Measurements from ENCODE around the gene TBL2. TPM values are rescaled to one million over a fixed set of nuclear protein-coding genes. Genes with fewer than 3 reads are reported as not detected.

Gene TBL2
- total and polyA plus RNA-seq, 2 experiments from 2014 or later, result 6.9 to 27.8 TPM

DNA sequence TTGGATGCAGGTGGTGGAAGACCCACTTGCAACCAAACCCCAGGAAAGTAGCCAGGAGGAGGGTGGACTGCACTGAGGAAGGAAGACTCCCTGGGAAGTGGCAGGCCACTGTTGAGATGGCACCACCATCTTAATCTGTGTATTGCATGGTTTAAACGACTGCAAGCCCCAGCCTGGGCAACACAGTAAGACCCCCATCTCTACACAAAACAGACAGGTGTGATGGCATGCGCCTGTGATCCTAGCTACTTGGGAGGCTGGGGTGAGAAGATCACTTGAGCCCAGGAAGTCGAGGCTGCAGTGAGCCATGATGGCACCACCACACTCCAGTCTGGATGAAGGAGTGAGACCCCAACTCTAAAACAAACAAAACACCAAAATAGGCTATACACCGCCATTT is 11.2 kb downstream of the TBL2 start:
- Histone ChIP-seq H3K79me2 (replicated peaks; ENCODE audit: insufficient read depth) (no peaks in the 10 kb centered on the region), H3K9me2 (ENCODE audit: insufficient read depth) (no peaks in the 10 kb centered on the region), H3K36me3 (ENCODE audit: insufficient read depth) (no peaks in the 10 kb centered on the region), H3K4me2 (no peak overlapping the region), H3F3A (replicated peaks; ENCODE audit: low read depth) (no peaks in the 10 kb centered on the region), H3K4me3 (no peak overlapping the region), H3K27ac (ENCODE audit: low read depth) (no peak overlapping the region), H2AFZ (no peak overlapping the region), H3K27me3 (ENCODE audit: insufficient read depth) (no peaks in the 10 kb centered on the region), H4K20me1 (replicated peaks; ENCODE audit: insufficient read depth) (peaks cover 11% of the 10 kb centered on the region), H3K4me1 (ENCODE audit: insufficient read depth) (no peaks in the 10 kb centered on the region)
- H3K36me3 Mint-ChIP-seq (ENCODE audit: low read depth), result peaks cover 21% of the 10 kb centered on the region
- H3K27ac Mint-ChIP-seq, result no peak overlapping the region
- no peaks in the 10 kb centered on the region for H3K9me3 Mint-ChIP-seq
- no peak overlapping the region for H3K4me3 Mint-ChIP-seq
- peaks cover 2% of the 10 kb centered on the region for H3K27me3 Mint-ChIP-seq (ENCODE audit: insufficient read depth, low read depth, poor library complexity)
- no peak for TF ChIP-seq EZH2 (IDR thresholded peaks at IDR 0.05; ENCODE audit: low read depth, unreplicated experiment)
- no peak for TF ChIP-seq JUNB (IDR thresholded peaks at IDR 0.05; ENCODE audit: unreplicated experiment)
- TF ChIP-seq, protein P1, sequence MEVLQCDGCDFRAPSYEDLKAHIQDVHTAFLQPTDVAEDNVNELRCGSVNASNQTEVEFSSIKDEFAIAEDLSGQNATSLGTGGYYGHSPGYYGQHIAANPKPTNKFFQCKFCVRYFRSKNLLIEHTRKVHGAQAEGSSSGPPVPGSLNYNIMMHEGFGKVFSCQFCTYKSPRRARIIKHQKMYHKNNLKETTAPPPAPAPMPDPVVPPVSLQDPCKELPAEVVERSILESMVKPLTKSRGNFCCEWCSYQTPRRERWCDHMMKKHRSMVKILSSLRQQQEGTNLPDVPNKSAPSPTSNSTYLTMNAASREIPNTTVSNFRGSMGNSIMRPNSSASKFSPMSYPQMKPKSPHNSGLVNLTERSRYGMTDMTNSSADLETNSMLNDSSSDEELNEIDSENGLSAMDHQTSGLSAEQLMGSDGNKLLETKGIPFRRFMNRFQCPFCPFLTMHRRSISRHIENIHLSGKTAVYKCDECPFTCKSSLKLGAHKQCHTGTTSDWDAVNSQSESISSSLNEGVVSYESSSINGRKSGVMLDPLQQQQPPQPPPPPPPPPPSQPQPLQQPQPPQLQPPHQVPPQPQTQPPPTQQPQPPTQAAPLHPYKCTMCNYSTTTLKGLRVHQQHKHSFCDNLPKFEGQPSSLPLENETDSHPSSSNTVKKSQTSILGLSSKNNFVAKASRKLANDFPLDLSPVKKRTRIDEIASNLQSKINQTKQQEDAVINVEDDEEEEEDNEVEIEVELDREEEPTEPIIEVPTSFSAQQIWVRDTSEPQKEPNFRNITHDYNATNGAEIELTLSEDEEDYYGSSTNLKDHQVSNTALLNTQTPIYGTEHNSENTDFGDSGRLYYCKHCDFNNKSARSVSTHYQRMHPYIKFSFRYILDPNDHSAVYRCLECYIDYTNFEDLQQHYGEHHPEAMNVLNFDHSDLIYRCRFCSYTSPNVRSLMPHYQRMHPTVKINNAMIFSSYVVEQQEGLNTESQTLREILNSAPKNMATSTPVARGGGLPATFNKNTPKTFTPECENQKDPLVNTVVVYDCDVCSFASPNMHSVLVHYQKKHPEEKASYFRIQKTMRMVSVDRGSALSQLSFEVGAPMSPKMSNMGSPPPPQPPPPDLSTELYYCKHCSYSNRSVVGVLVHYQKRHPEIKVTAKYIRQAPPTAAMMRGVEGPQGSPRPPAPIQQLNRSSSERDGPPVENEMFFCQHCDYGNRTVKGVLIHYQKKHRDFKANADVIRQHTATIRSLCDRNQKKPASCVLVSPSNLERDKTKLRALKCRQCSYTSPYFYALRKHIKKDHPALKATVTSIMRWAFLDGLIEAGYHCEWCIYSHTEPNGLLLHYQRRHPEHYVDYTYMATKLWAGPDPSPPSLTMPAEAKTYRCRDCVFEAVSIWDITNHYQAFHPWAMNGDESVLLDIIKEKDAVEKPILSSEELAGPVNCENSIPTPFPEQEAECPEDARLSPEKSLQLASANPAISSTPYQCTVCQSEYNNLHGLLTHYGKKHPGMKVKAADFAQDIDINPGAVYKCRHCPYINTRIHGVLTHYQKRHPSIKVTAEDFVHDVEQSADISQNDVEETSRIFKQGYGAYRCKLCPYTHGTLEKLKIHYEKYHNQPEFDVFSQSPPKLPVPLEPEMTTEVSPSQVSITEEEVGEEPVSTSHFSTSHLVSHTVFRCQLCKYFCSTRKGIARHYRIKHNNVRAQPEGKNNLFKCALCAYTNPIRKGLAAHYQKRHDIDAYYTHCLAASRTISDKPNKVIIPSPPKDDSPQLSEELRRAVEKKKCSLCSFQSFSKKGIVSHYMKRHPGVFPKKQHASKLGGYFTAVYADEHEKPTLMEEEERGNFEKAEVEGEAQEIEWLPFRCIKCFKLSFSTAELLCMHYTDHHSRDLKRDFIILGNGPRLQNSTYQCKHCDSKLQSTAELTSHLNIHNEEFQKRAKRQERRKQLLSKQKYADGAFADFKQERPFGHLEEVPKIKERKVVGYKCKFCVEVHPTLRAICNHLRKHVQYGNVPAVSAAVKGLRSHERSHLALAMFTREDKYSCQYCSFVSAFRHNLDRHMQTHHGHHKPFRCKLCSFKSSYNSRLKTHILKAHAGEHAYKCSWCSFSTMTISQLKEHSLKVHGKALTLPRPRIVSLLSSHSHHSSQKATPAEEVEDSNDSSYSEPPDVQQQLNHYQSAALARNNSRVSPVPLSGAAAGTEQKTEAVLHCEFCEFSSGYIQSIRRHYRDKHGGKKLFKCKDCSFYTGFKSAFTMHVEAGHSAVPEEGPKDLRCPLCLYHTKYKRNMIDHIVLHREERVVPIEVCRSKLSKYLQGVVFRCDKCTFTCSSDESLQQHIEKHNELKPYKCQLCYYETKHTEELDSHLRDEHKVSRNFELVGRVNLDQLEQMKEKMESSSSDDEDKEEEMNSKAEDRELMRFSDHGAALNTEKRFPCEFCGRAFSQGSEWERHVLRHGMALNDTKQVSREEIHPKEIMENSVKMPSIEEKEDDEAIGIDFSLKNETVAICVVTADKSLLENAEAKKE (CRISPR knock-in tag; IDR thresholded peaks at IDR 0.05), result no peak
- no peak for TF ChIP-seq CTCF (conservative IDR thresholded peaks at IDR 0.05; ENCODE audit: low read depth in 2 of 2)
- no peak for TF ChIP-seq ZNF331 (CRISPR knock-in tag; IDR thresholded peaks at IDR 0.05; ENCODE audit: low read depth)
- TF ChIP-seq ZNF114 (CRISPR knock-in tag; IDR thresholded peaks at IDR 0.05), result no peak
- TF ChIP-seq POLR2AphosphoS5 (IDR thresholded peaks at IDR 0.05; ENCODE audit: low read depth), result no peak
- TF ChIP-seq STAT1 (IDR thresholded peaks at IDR 0.05; ENCODE audit: unreplicated experiment), result no peak
- no peak for TF ChIP-seq CREB1 (CRISPR knock-in tag; IDR thresholded peaks at IDR 0.05; ENCODE audit: low read depth)
- no peak for TF ChIP-seq EZH2phosphoT487 (IDR thresholded peaks at IDR 0.05; ENCODE audit: unreplicated experiment)
- TF ChIP-seq, protein P2, sequence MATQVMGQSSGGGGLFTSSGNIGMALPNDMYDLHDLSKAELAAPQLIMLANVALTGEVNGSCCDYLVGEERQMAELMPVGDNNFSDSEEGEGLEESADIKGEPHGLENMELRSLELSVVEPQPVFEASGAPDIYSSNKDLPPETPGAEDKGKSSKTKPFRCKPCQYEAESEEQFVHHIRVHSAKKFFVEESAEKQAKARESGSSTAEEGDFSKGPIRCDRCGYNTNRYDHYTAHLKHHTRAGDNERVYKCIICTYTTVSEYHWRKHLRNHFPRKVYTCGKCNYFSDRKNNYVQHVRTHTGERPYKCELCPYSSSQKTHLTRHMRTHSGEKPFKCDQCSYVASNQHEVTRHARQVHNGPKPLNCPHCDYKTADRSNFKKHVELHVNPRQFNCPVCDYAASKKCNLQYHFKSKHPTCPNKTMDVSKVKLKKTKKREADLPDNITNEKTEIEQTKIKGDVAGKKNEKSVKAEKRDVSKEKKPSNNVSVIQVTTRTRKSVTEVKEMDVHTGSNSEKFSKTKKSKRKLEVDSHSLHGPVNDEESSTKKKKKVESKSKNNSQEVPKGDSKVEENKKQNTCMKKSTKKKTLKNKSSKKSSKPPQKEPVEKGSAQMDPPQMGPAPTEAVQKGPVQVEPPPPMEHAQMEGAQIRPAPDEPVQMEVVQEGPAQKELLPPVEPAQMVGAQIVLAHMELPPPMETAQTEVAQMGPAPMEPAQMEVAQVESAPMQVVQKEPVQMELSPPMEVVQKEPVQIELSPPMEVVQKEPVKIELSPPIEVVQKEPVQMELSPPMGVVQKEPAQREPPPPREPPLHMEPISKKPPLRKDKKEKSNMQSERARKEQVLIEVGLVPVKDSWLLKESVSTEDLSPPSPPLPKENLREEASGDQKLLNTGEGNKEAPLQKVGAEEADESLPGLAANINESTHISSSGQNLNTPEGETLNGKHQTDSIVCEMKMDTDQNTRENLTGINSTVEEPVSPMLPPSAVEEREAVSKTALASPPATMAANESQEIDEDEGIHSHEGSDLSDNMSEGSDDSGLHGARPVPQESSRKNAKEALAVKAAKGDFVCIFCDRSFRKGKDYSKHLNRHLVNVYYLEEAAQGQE (IDR thresholded peaks at IDR 0.05; ENCODE audit: unreplicated experiment), result no peak
- no peak for TF ChIP-seq NANOG (IDR thresholded peaks at IDR 0.05; ENCODE audit: borderline replicate concordance)
- TF ChIP-seq, protein P3, sequence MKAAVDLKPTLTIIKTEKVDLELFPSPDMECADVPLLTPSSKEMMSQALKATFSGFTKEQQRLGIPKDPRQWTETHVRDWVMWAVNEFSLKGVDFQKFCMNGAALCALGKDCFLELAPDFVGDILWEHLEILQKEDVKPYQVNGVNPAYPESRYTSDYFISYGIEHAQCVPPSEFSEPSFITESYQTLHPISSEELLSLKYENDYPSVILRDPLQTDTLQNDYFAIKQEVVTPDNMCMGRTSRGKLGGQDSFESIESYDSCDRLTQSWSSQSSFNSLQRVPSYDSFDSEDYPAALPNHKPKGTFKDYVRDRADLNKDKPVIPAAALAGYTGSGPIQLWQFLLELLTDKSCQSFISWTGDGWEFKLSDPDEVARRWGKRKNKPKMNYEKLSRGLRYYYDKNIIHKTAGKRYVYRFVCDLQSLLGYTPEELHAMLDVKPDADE (IDR thresholded peaks at IDR 0.05), result no peak
- peaks cover 6% of the 10 kb centered on the region for H3K4me1 Mint-ChIP-seq
- no peak for ATAC-seq
- no peak for DNase-seq (ENCODE audit: low spot score)
